WTC11 (cell line): ENCODE results near the gene UQCR11. TPM values are rescaled to one million over a fixed set of nuclear protein-coding genes. Genes with fewer than 3 reads are reported as not detected.

Experiments used
- CREM ChIP-seq: sonication (generic); formaldehyde crosslinking; IDR thresholded peaks from 2 replicates; pipeline ENCODE4 v1.8.1; 2022; ENCODE audit warnings: mild to moderate bottlenecking, missing genetic modification reagents, moderate library complexity
- ESRRA ChIP-seq: sonication (generic); formaldehyde crosslinking; IDR thresholded peaks from 2 replicates; pipeline ENCODE4 v1.8.1; 2022; ENCODE audit warnings: mild to moderate bottlenecking, missing genetic modification reagents, borderline replicate concordance
- ETV6 ChIP-seq: sonication (generic); formaldehyde crosslinking; IDR thresholded peaks from 2 replicates; pipeline ENCODE4 v1.8.1; 2022; ENCODE audit warnings: mild to moderate bottlenecking, missing genetic modification reagents
- FOXK1 ChIP-seq: sonication (generic); formaldehyde crosslinking; IDR thresholded peaks from 2 replicates; pipeline ENCODE4 v1.8.0; 2022; ENCODE audit warnings: mild to moderate bottlenecking, moderate library complexity, missing genetic modification reagents
- IRF2 ChIP-seq: sonication (generic); formaldehyde crosslinking; IDR thresholded peaks from 2 replicates; pipeline ENCODE4 v1.8.0; 2022; ENCODE audit warnings: low read depth, missing genetic modification reagents, borderline replicate concordance
- JUN ChIP-seq: sonication (generic); formaldehyde crosslinking; IDR thresholded peaks from 2 replicates; pipeline ENCODE4 v1.8.0; 2023; ENCODE audit warnings: mild to moderate bottlenecking, missing genetic modification reagents
- NR1H2 ChIP-seq: sonication (generic); formaldehyde crosslinking; IDR thresholded peaks from 2 replicates; pipeline ENCODE4 v1.9.0; 2021; ENCODE audit warnings: mild to moderate bottlenecking, moderate library complexity, missing genetic modification reagents
- PRRX2 ChIP-seq: fragments of 250-450 bp; sonication (Bioruptor Pico); IDR thresholded peaks from 2 replicates; pipeline ENCODE4 v1.8.0; 2021; ENCODE audit warnings: mild to moderate bottlenecking
- RELA ChIP-seq: sonication (generic); formaldehyde crosslinking; IDR thresholded peaks from 2 replicates; pipeline ENCODE4 v1.8.1; 2022; ENCODE audit warnings: missing genetic modification reagents, mild to moderate bottlenecking, borderline replicate concordance
- SMAD3 ChIP-seq: sonication (generic); formaldehyde crosslinking; IDR thresholded peaks from 2 replicates; pipeline ENCODE4 v1.8.0; 2022; ENCODE audit warnings: missing genetic modification reagents, mild to moderate bottlenecking, borderline replicate concordance
- TEAD4 ChIP-seq: sonication (generic); formaldehyde crosslinking; IDR thresholded peaks from 2 replicates; pipeline ENCODE4 v1.8.0; 2022; ENCODE audit warnings: mild to moderate bottlenecking, missing genetic modification reagents
- TP53 ChIP-seq: sonication (generic); formaldehyde crosslinking; IDR thresholded peaks from 2 replicates; pipeline ENCODE4 v1.8.1; 2023; ENCODE audit warnings: mild to moderate bottlenecking, missing genetic modification reagents
- ZNF121 ChIP-seq: sonication (generic); formaldehyde crosslinking; IDR thresholded peaks from 2 replicates; pipeline ENCODE4 v1.8.0; 2023; ENCODE audit warnings: missing genetic modification reagents
- ZNF219 ChIP-seq: sonication (generic); formaldehyde crosslinking; IDR thresholded peaks from 2 replicates; pipeline ENCODE4 v1.8.0; 2023; ENCODE audit warnings: missing genetic modification reagents, mild to moderate bottlenecking, borderline replicate concordance
- ZNF317 ChIP-seq: sonication (generic); formaldehyde crosslinking; IDR thresholded peaks from 2 replicates; pipeline ENCODE4 v1.8.1; 2023; ENCODE audit warnings: low read depth, mild to moderate bottlenecking, moderate library complexity, missing genetic modification reagents, borderline replicate concordance
- ZNF396 ChIP-seq: fragments of 250-450 bp; sonication (Bioruptor Pico); IDR thresholded peaks from 2 replicates; pipeline ENCODE4 v1.8.0; 2021; ENCODE audit warnings: mild to moderate bottlenecking, moderate library complexity, borderline replicate concordance
- ZNF423 ChIP-seq: fragments of 250-450 bp; sonication (Bioruptor Pico); IDR thresholded peaks from 2 replicates; pipeline ENCODE4 v2.1.2; 2022; ENCODE audit warnings: mild to moderate bottlenecking, moderate library complexity
- total RNA-seq: library from RNA; stranded (reverse); gene quantifications from 3 replicates; pipeline ENCODE4 v1.2.3, GENCODE V29; 2021
- TF ChIP-seq, protein P1 (sequence below): fragments of 250-450 bp; sonication (Bioruptor Pico); conservative IDR thresholded peaks from 2 replicates; pipeline ENCODE4 v1.9.0; 2021; ENCODE audit warnings: mild to moderate bottlenecking
- TF ChIP-seq, protein P2 (sequence below): sonication (generic); formaldehyde crosslinking; IDR thresholded peaks from 2 replicates; pipeline ENCODE4 v1.8.0; 2022; ENCODE audit warnings: mild to moderate bottlenecking, missing genetic modification reagents
- TF ChIP-seq, protein P3 (sequence below): fragments of 250-450 bp; sonication (Bioruptor Pico); IDR thresholded peaks from 2 replicates; pipeline ENCODE4 v1.9.0; 2021; ENCODE audit warnings: mild to moderate bottlenecking
- TF ChIP-seq, protein P4 (sequence below): fragments of 250-450 bp; sonication (Bioruptor Pico); IDR thresholded peaks from 2 replicates; pipeline ENCODE4 v1.9.0; 2021; ENCODE audit warnings: mild to moderate bottlenecking
- TF ChIP-seq, protein P5 (sequence below): sonication (generic); formaldehyde crosslinking; IDR thresholded peaks from 2 replicates; pipeline ENCODE4 v1.8.1; 2022; ENCODE audit warnings: low read depth, missing genetic modification reagents, borderline replicate concordance
- TF ChIP-seq, protein P6 (sequence below): fragments of 250-450 bp; sonication (Bioruptor Pico); IDR thresholded peaks from 2 replicates; pipeline ENCODE4 v1.8.0; 2021; ENCODE audit warnings: mild to moderate bottlenecking
- TF ChIP-seq, protein P7 (sequence below): fragments of 250-450 bp; sonication (Bioruptor Pico); IDR thresholded peaks from 2 replicates; pipeline ENCODE4 v1.9.0; 2021; ENCODE audit warnings: moderate library complexity, mild to moderate bottlenecking, inconsistent platforms, borderline replicate concordance
- TF ChIP-seq, protein P8 (sequence below): sonication (generic); formaldehyde crosslinking; conservative IDR thresholded peaks from 2 replicates; pipeline ENCODE4 v1.8.1; 2023; ENCODE audit warnings: mild to moderate bottlenecking, low read depth, missing genetic modification reagents, moderate library complexity
- TF ChIP-seq, protein P9 (sequence below): sonication (generic); formaldehyde crosslinking; IDR thresholded peaks from 2 replicates; pipeline ENCODE4 v1.8.0; 2023; ENCODE audit warnings: missing genetic modification reagents

UQCR11 gene
- total RNA-seq, 1 experiment from 2014 or later, result 198 TPM

DNA sequence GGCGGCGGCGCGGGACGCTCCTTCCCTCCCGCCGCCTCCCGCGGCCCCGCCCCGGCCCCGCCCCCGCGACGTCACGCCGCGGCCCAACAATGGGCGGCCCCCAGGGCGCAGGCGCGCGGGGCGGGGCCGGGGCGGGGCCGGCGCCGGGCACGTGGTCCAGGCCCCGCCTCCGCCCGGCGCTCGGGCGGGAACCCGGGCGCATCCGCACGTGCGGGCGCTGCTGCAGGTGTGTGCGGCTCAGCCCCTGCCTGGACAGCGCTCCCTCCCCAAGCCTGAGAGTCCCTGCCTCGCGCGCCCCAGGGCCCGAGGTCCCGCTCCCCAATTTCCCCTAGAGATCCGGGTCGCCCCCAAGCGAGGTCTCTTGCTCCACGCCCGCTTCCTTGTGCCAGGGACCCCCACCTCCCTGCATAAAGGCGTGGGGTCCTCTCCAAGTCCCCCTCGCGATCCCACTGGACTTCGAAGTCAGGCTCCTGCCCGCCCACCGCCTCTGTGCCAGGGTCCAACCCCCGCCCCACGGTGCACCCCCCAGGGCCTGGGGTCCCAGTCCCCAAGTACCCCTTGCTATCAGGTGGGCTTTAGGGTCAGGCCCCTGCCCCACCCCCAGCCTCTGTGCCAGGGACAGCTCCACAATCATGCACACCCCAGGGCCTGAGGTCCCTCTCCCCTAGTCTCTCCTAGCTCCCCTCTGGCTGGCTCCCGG lies 36.8 kb downstream of the UQCR11 start, which contains the start of gene MEX3D (continued):
- TF ChIP-seq, protein P1, sequence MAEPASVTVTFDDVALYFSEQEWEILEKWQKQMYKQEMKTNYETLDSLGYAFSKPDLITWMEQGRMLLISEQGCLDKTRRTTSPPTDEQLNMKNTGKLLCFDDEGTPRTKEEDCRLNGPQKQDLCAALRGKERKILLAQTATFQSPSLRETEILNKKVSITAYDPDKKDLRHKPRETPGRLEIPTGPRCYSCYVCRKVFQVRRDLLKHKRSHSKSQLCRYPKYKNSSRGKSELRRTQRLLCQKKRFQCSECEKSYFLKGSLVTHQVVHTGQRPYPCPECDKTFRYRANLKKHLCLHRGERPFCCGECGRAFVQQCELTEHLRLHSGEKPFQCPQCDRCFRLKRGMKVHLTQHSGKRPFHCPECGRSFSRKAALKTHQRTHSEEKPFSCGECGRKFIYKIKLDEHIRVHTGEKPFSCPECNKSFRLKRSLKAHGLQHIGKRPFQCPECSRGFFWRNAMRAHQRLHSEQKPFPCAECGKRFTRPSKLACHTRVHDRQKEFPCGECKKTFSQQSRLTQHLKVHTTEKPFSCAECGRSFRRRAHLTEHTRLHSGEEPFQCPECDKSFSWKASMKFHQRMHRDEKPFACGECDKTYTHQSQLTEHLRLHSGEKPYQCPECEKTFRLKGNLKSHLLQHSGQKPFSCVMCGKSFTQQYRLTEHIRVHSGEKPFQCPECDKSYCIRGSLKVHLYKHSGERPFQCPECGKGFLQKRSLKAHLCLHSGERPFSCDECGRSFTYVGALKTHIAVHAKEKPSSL (CRISPR knock-in tag), result no peak
- TF ChIP-seq ZNF423 (CRISPR knock-in tag), result no peak
- TF ChIP-seq ZNF219 (CRISPR knock-in tag), result peak; percentile 93; the same call in 1 of the 2 replicates
- TF ChIP-seq, protein P2, sequence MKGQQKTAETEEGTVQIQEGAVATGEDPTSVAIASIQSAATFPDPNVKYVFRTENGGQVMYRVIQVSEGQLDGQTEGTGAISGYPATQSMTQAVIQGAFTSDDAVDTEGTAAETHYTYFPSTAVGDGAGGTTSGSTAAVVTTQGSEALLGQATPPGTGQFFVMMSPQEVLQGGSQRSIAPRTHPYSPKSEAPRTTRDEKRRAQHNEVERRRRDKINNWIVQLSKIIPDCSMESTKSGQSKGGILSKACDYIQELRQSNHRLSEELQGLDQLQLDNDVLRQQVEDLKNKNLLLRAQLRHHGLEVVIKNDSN (CRISPR knock-in tag), result peak; percentile 88
- TF ChIP-seq NR1H2 (CRISPR knock-in tag), result peak; percentile 69; the same call in 1 of the 2 replicates
- TF ChIP-seq, protein P3, sequence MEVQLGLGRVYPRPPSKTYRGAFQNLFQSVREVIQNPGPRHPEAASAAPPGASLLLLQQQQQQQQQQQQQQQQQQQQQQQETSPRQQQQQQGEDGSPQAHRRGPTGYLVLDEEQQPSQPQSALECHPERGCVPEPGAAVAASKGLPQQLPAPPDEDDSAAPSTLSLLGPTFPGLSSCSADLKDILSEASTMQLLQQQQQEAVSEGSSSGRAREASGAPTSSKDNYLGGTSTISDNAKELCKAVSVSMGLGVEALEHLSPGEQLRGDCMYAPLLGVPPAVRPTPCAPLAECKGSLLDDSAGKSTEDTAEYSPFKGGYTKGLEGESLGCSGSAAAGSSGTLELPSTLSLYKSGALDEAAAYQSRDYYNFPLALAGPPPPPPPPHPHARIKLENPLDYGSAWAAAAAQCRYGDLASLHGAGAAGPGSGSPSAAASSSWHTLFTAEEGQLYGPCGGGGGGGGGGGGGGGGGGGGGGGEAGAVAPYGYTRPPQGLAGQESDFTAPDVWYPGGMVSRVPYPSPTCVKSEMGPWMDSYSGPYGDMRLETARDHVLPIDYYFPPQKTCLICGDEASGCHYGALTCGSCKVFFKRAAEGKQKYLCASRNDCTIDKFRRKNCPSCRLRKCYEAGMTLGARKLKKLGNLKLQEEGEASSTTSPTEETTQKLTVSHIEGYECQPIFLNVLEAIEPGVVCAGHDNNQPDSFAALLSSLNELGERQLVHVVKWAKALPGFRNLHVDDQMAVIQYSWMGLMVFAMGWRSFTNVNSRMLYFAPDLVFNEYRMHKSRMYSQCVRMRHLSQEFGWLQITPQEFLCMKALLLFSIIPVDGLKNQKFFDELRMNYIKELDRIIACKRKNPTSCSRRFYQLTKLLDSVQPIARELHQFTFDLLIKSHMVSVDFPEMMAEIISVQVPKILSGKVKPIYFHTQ, result no peak
- peak; percentile 88 for TF ChIP-seq TEAD4 (CRISPR knock-in tag)
- no peak for TF ChIP-seq PRRX2 (CRISPR knock-in tag)
- TF ChIP-seq TP53 (CRISPR knock-in tag), result peak; percentile 97
- TF ChIP-seq IRF2 (CRISPR knock-in tag), result peak; percentile 52; the same call in 1 of the 2 replicates
- TF ChIP-seq ESRRA (CRISPR knock-in tag), result peak; percentile 95; the same call in 1 of the 2 replicates
- TF ChIP-seq, protein P4, sequence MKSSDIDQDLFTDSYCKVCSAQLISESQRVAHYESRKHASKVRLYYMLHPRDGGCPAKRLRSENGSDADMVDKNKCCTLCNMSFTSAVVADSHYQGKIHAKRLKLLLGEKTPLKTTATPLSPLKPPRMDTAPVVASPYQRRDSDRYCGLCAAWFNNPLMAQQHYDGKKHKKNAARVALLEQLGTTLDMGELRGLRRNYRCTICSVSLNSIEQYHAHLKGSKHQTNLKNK (CRISPR knock-in tag), result no peak
- TF ChIP-seq FOXK1, result peak; percentile 95
- TF ChIP-seq, protein P5, sequence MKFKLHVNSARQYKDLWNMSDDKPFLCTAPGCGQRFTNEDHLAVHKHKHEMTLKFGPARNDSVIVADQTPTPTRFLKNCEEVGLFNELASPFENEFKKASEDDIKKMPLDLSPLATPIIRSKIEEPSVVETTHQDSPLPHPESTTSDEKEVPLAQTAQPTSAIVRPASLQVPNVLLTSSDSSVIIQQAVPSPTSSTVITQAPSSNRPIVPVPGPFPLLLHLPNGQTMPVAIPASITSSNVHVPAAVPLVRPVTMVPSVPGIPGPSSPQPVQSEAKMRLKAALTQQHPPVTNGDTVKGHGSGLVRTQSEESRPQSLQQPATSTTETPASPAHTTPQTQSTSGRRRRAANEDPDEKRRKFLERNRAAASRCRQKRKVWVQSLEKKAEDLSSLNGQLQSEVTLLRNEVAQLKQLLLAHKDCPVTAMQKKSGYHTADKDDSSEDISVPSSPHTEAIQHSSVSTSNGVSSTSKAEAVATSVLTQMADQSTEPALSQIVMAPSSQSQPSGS (CRISPR knock-in tag), result 0 out of 2 replicates have a peak, but pooled peaks have one; percentile 68
- peak; percentile 76 for TF ChIP-seq ZNF317 (CRISPR knock-in tag)
- TF ChIP-seq ZNF121, result no peak
- peak; percentile 94 for TF ChIP-seq RELA (CRISPR knock-in tag)
- TF ChIP-seq, protein P6, sequence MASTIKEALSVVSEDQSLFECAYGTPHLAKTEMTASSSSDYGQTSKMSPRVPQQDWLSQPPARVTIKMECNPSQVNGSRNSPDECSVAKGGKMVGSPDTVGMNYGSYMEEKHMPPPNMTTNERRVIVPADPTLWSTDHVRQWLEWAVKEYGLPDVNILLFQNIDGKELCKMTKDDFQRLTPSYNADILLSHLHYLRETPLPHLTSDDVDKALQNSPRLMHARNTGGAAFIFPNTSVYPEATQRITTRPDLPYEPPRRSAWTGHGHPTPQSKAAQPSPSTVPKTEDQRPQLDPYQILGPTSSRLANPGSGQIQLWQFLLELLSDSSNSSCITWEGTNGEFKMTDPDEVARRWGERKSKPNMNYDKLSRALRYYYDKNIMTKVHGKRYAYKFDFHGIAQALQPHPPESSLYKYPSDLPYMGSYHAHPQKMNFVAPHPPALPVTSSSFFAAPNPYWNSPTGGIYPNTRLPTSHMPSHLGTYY (CRISPR knock-in tag), result no peak
- TF ChIP-seq, protein P7, sequence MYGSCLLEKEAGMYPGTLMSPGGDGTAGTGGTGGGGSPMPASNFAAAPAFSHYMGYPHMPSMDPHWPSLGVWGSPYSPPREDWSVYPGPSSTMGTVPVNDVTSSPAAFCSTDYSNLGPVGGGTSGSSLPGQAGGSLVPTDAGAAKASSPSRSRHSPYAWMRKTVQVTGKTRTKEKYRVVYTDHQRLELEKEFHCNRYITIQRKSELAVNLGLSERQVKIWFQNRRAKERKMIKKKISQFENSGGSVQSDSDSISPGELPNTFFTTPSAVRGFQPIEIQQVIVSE (CRISPR knock-in tag), result no peak
- TF ChIP-seq ZNF396 (CRISPR knock-in tag), result no peak
- TF ChIP-seq SMAD3 (CRISPR knock-in tag), result peak; percentile 95
- peak; percentile 85; the same call in 1 of the 2 replicates for TF ChIP-seq CREM (CRISPR knock-in tag)
- TF ChIP-seq JUN, result peak; percentile 95
- TF ChIP-seq, protein P8, sequence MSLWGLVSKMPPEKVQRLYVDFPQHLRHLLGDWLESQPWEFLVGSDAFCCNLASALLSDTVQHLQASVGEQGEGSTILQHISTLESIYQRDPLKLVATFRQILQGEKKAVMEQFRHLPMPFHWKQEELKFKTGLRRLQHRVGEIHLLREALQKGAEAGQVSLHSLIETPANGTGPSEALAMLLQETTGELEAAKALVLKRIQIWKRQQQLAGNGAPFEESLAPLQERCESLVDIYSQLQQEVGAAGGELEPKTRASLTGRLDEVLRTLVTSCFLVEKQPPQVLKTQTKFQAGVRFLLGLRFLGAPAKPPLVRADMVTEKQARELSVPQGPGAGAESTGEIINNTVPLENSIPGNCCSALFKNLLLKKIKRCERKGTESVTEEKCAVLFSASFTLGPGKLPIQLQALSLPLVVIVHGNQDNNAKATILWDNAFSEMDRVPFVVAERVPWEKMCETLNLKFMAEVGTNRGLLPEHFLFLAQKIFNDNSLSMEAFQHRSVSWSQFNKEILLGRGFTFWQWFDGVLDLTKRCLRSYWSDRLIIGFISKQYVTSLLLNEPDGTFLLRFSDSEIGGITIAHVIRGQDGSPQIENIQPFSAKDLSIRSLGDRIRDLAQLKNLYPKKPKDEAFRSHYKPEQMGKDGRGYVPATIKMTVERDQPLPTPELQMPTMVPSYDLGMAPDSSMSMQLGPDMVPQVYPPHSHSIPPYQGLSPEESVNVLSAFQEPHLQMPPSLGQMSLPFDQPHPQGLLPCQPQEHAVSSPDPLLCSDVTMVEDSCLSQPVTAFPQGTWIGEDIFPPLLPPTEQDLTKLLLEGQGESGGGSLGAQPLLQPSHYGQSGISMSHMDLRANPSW, result no peak
- TF ChIP-seq, protein P9, sequence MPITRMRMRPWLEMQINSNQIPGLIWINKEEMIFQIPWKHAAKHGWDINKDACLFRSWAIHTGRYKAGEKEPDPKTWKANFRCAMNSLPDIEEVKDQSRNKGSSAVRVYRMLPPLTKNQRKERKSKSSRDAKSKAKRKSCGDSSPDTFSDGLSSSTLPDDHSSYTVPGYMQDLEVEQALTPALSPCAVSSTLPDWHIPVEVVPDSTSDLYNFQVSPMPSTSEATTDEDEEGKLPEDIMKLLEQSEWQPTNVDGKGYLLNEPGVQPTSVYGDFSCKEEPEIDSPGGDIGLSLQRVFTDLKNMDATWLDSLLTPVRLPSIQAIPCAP, result peak; percentile 97
- peak; percentile 96 for TF ChIP-seq ETV6 (CRISPR knock-in tag)
